ENCODE data around the gene AGBL1.

Gene AGBL1

GRCh38 chr15:86765281-86765680 is 685.6 kb downstream of the AGBL1 start:
- CTCF ChIA-PET: interaction anchor here (1.1 kb wide), 1 partner anchor 19 kb away, joined by 3 read pairs; no protein-coding TSS in a partner anchor
- POLR2A ChIA-PET: no interaction called here
- no peak for DNase-seq (ENCODE audit: extremely low spot score)
- no peak for TF ChIP-seq CTCF (IDR thresholded peaks at IDR 0.05; ENCODE audit: control extremely low read depth, extremely low read depth, low read depth, missing control alignments)

GRCh38 chr15:86772369-86773059 is 692.8 kb downstream of the AGBL1 start:
- no peak for DNase-seq (ENCODE audit: extremely low spot score)
- CTCF ChIA-PET: no interaction called here
- POLR2A ChIA-PET: no interaction called here
- no peak for TF ChIP-seq CTCF (IDR thresholded peaks at IDR 0.05; ENCODE audit: control extremely low read depth, extremely low read depth, low read depth, missing control alignments)

GRCh38 chr15:86773736-86774135 is 694.1 kb downstream of the AGBL1 start:
- POLR2A ChIA-PET: no interaction called here
- no peak for DNase-seq (ENCODE audit: extremely low spot score)
- CTCF ChIA-PET: interaction anchor here (1.3 kb wide), 1 partner anchor 16 kb away, joined by 3 read pairs; no protein-coding TSS in a partner anchor
- no peak for TF ChIP-seq CTCF (IDR thresholded peaks at IDR 0.05; ENCODE audit: control extremely low read depth, extremely low read depth, low read depth, missing control alignments)

- DNase-seq (ENCODE audit: extremely low spot score): no peak
- TF ChIP-seq CTCF (IDR thresholded peaks at IDR 0.05; ENCODE audit: control extremely low read depth, extremely low read depth, low read depth, missing control alignments): no peak
- POLR2A ChIA-PET: no interaction called here
- CTCF ChIA-PET: no interaction called here
Observed at GRCh38 chr15:86776145-86776544, 696.5 kb downstream of the AGBL1 start.

GRCh38 chr15:86796521-86796920 is 716.9 kb downstream of the AGBL1 start:
- ChIA-PET CTCF (no interaction called here), POLR2A (no interaction called here)
- no peak for DNase-seq (ENCODE audit: extremely low spot score)
- TF ChIP-seq CTCF (IDR thresholded peaks at IDR 0.05; ENCODE audit: control extremely low read depth, extremely low read depth, low read depth, missing control alignments): no peak

GRCh38 chr15:86797135-86797534 is 717.5 kb downstream of the AGBL1 start:
- ChIA-PET POLR2A (no interaction called here), CTCF (no interaction called here)
- no peak for TF ChIP-seq CTCF (IDR thresholded peaks at IDR 0.05; ENCODE audit: control extremely low read depth, extremely low read depth, low read depth, missing control alignments)
- no peak for DNase-seq (ENCODE audit: extremely low spot score)

All from GM10248 (cell line).